Calu3 (cell line): ENCODE results near the gene MRPS18A. TPM values are rescaled to one million over a fixed set of nuclear protein-coding genes. Genes with fewer than 3 reads are reported as not detected.
"Not testable (repeated sequence)": the region's sequence is repeated elsewhere in the genome, so short reads cannot be mapped to it uniquely, and the experiment has no call there.

Experiments used
- BruUV-seq: library from RNA; stranded (reverse); fragments of 400-500 nt; replicated peaks from 2 replicates; lab custom pipeline; 2021; lab: Mats Ljungman, UMichigan
- CTCF ChIA-PET: fragments of 300-600 bp; sonication (Branson Sonifier 250); formaldehyde crosslinking; loops from one replicate; lab custom pipeline; 2022; ENCODE audit warnings: antibody characterized with exemption; lab: Charles Lee
- DNase-seq: peaks from one replicate; pipeline ENCODE4 v3.0.0; 2022
- H3K27ac Mint-ChIP-seq: one replicate; pipeline ENCODE4 v1.8.0; 2022; ENCODE audit warnings: mixed read lengths; ENCODE audit not compliant: unreplicated experiment
- H3K27me3 Mint-ChIP-seq: one replicate; pipeline ENCODE4 v1.8.0; 2022; ENCODE audit warnings: mixed read lengths; ENCODE audit not compliant: unreplicated experiment
- H3K36me3 Mint-ChIP-seq: one replicate; pipeline ENCODE4 v1.8.0; 2022; ENCODE audit warnings: mild to moderate bottlenecking, moderate library complexity, mixed read lengths; ENCODE audit not compliant: insufficient read depth, unreplicated experiment
- H3K4me1 Mint-ChIP-seq: one replicate; pipeline ENCODE4 v1.8.0; 2022; ENCODE audit warnings: mild to moderate bottlenecking, low read depth, mixed read lengths; ENCODE audit not compliant: unreplicated experiment
- H3K4me3 Mint-ChIP-seq: one replicate; pipeline ENCODE4 v1.8.0; 2022; ENCODE audit warnings: mild to moderate bottlenecking, low read depth, moderate library complexity, mixed read lengths; ENCODE audit not compliant: unreplicated experiment
- H3K9me3 Mint-ChIP-seq: one replicate; pipeline ENCODE4 v1.8.0; 2022; ENCODE audit warnings: low read depth, mixed read lengths; ENCODE audit not compliant: unreplicated experiment
- intact Hi-C: fragments of 100-400 bp; cut with micrococcal nuclease; formaldehyde crosslinking; loops from one replicate; pipeline ENCODE4 v1.10.0; 2022; ENCODE audit not compliant: unreplicated experiment
- total RNA-seq: library from RNA; stranded (reverse); gene quantifications from 2 replicates; pipeline ENCODE4 v1.2.3, GENCODE V29; 2022
- TF ChIP-seq, protein P1 (sequence below): fragments of 200-600 bp; IDR thresholded peaks from one replicate; pipeline ENCODE4 v1.8.0; 2022; ENCODE audit warnings: antibody characterized with exemption; ENCODE audit not compliant: unreplicated experiment

Gene MRPS18A
- total RNA-seq, 1 experiment from 2014 or later: 88.8 TPM

DNA sequence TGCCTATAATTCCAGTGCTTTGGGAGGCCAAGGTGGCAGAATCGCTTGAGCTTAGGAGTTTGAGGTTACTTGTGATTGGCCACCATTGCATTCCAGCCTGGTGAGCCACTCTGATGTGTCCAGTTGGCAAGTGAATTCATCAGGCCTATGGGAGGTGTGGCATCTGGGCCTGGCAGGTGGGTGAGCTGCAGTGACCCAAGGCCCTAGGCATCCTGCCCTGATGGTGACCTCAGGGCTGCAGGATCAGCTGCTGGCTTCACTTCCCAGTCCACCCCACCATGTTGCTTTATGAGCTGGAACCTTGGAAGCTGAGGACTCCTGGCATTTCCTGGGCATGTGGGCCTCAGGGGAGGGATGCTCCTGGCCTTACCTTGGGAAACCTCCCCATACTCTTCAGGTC, 22.2 kb downstream of the MRPS18A start:
- H3K4me3 Mint-ChIP-seq: no peak overlapping the region
- BruUV-seq: no TSS peak
- DNase-seq: peak; percentile 30
- H3K27me3 Mint-ChIP-seq: no peaks in the 10 kb centered on the region
- H3K4me1 Mint-ChIP-seq: peaks cover 40% of the 10 kb centered on the region
- TF ChIP-seq, protein P1, sequence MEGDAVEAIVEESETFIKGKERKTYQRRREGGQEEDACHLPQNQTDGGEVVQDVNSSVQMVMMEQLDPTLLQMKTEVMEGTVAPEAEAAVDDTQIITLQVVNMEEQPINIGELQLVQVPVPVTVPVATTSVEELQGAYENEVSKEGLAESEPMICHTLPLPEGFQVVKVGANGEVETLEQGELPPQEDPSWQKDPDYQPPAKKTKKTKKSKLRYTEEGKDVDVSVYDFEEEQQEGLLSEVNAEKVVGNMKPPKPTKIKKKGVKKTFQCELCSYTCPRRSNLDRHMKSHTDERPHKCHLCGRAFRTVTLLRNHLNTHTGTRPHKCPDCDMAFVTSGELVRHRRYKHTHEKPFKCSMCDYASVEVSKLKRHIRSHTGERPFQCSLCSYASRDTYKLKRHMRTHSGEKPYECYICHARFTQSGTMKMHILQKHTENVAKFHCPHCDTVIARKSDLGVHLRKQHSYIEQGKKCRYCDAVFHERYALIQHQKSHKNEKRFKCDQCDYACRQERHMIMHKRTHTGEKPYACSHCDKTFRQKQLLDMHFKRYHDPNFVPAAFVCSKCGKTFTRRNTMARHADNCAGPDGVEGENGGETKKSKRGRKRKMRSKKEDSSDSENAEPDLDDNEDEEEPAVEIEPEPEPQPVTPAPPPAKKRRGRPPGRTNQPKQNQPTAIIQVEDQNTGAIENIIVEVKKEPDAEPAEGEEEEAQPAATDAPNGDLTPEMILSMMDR: no peak
- intact Hi-C loops: loop anchor here (5.0 kb wide), 3 partner anchors 37 to 337 kb away; no protein-coding TSS in a partner anchor
- H3K9me3 Mint-ChIP-seq: no peaks in the 10 kb centered on the region
- no peak overlapping the region for H3K27ac Mint-ChIP-seq
- H3K36me3 Mint-ChIP-seq: peaks cover 38% of the 10 kb centered on the region
- CTCF ChIA-PET: interaction anchor here (0.7 to 5.5 kb wide), 6 partner anchors 14 to 111 kb away, joined by 3 to 41 read pairs (median 5); partner anchors contain the start of gene MRPS18A

DNA sequence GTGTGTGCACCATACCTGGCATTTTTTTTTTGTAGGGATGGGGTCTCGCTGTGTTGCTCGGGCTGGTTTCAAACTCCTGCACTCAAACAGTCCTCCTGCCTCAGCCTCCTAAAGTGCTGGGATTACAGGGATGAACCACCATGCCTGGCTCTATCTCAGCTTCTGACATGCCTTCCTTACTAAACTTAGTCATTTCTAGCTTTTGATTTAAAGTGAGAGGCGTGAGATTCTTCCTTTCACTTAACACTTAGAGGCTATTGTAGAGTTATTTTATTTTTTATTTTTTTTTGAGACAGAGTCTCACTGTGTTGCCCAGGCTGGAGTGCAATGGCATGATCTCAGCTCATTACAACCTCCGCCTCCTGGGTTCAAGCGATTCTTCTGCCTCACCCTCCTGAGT, 24.6 kb downstream of the MRPS18A start:
- DNase-seq, H3K4me3 Mint-ChIP-seq, H3K27ac Mint-ChIP-seq, intact Hi-C loops, CTCF ChIA-PET, H3K27me3 Mint-ChIP-seq, BruUV-seq, H3K9me3 Mint-ChIP-seq: not testable (repeated sequence)
- H3K4me1 Mint-ChIP-seq: peaks cover 26% of the 10 kb centered on the region
- H3K36me3 Mint-ChIP-seq: peaks cover 14% of the 10 kb centered on the region

- no TSS peak for BruUV-seq
- intact Hi-C loops: no loop called here
- Mint-ChIP-seq H3K9me3 (no peaks in the 10 kb centered on the region), H3K4me1 (no peaks in the 10 kb centered on the region), H3K27ac (no peak overlapping the region), H3K27me3 (no peaks in the 10 kb centered on the region), H3K36me3 (no peaks in the 10 kb centered on the region), H3K4me3 (no peak overlapping the region)
- CTCF ChIA-PET: no interaction called here
- TF ChIP-seq, protein P1: no peak
- no peak for DNase-seq
These were observed 29.4 kb downstream of the MRPS18A start for GRCh38 chr6:43658161-43658560.

- Mint-ChIP-seq H3K36me3 (no peaks in the 10 kb centered on the region), H3K27me3 (no peaks in the 10 kb centered on the region), H3K27ac (no peak overlapping the region), H3K9me3 (no peaks in the 10 kb centered on the region), H3K4me1 (no peaks in the 10 kb centered on the region), H3K4me3 (no peak overlapping the region)
- TF ChIP-seq, protein P1: no peak
- no TSS peak for BruUV-seq
- DNase-seq: no peak
- CTCF ChIA-PET: no interaction called here
- intact Hi-C loops: no loop called here
These were observed 30.3 kb downstream of the MRPS18A start for GRCh38 chr6:43657221-43657802.

GRCh38 chr6:43652822-43653221, 34.8 kb downstream of the MRPS18A start:
- H3K9me3 Mint-ChIP-seq, H3K4me1 Mint-ChIP-seq, BruUV-seq, H3K4me3 Mint-ChIP-seq, H3K27ac Mint-ChIP-seq, intact Hi-C loops, H3K27me3 Mint-ChIP-seq, DNase-seq, H3K36me3 Mint-ChIP-seq: not testable (repeated sequence)
- CTCF ChIA-PET: interaction anchor here (0.7 kb wide), 2 partner anchors 420 to 668 kb away, joined by 4 to 5 read pairs; no protein-coding TSS in a partner anchor
